NCI-H1417 treated with DMSO at 0.1 percent for 48 hours (cell line): ENCODE results near the gene PTGDR2.
"Not testable (repeated sequence)": the region's sequence is repeated elsewhere in the genome, so short reads cannot be mapped to it uniquely, and the experiment has no call there.

ENCODE experiments used
- DNase-seq: peaks from one replicate; lab custom pipeline; 2025; lab: John Stamatoyannopoulos, UW

Gene PTGDR2

DNA sequence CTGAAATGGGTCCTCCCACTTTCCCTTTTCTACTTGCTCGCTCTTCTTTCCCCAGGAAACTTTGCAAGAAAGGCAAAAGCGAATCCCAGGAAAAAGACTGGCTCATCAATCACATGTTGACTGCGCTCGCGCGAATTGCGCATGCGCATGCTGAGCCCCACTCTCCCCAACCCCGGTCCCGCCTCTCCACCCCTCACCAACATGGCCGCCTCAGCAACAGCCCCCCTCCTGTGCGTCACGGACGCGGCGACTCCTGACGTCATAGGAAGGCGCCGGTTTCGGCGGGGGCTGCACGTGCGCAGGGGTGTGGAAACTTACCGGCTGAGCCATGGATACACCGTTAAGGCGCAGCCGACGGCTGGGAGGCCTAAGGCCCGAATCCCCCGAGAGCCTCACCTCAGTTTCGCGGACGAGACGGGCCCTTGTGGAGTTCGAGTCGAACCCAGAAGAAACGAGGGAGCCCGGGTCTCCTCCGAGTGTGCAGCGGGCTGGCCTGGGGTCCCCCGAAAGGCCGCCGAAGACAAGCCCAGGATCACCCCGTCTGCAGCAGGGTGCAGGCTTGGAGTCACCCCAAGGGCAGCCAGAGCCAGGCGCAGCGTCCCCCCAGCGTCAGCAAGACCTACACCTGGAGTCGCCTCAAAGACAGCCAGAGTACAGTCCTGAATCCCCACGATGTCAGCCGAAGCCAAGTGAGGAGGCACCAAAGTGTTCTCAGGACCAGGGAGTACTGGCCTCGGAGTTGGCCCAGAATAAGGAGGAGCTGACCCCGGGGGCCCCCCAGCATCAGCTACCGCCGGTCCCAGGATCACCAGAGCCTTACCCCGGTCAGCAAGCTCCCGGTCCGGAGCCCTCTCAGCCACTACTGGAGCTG is 13.7 kb downstream of the PTGDR2 start, which contains the start of gene CCDC86:
Gene CCDC86, plus strand, starts transcription at position 317 of the 871 bp plus-strand sequence. Its CDS starts 12 bp downstream, at position 329.
- peak; percentile 77 for DNase-seq

DNA sequence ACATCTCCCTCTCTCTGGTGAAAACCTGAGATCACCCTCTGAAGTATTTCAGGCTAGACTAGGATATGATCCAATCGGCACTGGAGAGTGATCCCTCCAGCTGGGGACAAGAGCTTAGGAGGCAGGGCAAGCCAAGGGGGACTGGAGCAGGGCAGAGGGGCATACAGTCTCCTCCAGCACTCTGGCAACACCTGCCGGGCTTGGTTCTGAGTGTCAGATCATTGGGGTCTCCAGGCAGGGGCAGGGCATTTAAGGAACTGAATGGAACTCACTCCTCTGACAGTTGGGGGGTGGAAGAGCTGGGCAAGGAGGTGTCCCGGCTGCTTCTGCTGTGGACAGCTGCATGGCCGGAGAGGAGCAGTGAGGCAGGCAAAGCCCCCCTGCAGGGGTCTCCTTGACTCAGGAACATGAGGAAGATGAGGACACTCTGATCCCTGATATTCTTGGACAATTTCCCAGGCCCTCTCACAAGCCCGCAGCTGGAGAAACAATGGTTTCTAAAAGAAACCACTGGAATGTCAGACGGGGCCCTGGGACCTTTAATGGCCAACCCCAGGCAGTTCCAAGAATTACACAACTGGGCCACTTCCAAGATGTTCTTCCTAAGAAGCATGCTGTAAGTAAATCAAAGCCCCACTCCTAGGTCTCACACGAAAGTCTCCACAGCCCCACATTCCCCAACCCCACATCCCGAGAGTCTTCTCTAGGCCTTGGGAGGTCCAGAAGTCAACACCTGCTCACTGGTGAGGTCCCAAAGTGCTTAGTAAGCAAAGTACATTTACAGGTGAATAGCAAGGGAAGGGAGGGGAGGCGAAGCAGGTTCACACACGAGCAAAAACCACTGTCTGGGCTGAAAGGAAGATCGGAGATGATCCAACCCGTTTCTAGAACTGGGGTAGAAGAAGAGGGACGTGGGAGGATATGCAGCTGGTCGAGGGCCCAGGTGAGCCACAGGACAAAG is 15.0 kb downstream of the PTGDR2 start:
- DNase-seq: no peak

DNA sequence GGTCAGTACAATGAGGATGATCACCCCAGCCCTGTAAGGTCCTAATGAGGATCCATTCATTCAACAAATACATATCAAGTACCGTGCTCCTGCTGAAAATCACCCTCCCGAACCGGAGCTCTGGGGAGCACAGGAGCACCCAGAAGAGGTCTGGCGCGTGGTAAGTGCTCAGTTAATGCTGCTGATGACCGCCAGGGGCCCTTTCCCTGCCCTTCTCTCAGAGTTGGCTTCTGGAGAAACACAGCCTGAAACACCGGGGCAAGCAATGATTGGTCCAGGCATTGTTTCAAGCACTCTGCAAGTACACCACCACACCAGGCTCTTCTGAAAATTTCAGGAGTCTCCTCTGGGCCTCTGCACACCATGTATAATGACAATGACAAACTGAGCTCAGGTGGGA is 17.6 kb downstream of the PTGDR2 start:
- DNase-seq: no peak

DNA sequence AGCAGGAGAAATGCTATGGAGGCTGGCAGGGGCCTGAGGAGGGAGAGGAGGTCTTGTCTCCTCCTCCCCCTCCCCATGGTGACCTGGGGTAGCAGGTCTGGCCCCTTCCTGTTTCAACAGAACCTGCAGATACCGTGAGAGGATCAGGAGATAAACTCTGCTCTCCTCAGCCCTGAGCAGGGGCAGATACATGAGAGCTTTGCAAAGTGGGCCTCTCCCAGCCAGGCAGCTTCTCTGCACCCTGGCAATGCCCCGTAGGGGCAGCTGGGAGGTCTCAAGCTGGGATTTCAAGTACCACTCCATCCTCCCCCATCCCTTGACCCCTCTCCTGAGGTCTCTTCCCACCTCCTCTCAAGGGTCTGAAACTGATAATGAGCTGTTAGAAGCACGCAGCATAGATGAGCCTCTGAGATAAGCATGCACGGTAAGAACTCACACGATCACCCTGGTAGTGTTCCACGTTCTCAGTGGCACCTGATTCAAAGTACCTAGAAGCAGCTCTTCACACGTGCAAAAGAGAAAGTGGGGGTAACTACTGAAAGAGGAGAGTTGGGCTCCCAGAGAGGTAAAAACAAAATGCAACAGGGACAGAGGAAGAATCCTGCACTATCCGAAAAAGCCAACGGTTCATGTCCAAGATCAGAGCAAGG is 18.8 kb downstream of the PTGDR2 start:
- no peak for DNase-seq

DNA sequence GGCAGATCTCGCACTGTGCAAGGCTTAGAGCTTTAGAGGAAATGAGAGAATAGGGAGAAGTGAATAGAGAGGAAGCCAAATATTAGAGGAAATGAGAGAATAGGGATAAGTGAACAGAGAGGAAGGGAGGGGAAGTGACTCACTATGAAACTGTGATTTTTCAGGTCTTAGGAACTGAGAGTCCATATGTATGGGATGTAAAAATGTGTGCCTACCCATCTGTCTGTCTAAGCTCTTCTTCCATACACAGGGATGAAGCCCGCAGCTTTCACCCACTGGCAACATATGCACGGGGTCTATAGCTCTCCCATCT is 20.3 kb downstream of the PTGDR2 start:
- DNase-seq: no peak

DNA sequence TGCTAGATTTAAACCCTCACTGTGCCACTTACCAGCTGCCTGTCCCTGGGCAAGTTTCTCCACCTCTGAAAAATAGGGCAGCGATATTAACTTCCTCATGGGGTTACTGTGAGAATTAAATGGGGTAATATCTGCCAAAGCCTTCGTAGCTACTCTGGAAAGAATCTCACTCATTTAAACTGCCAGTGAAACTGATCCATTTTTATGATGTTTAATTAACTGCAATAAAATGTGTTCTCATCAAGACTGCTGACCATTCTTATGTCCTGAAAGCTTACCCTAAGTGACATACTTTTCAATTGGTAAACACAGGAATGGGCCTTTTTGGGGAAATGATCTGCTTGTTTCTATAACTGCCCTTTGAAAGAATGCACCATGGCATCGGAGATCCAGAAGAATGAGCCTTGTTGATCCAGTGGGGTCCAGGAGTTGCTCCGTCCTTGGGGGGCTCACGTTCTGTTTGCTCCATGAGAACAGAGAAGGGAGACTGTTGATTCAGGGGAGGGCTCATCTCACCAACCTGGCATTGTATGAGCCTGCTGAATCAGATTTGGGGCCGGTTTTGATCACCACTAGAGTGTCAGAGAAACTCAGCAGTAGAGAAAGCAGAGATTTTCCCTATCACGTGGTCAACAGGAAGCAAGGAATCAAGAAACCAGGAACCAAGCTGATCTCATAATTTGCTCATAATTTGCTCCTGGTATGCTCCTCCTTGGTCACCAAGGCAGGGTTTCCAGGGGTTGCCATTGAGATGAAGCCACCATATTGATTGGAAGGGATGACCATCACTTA is 20.8 kb downstream of the PTGDR2 start:
- no peak for DNase-seq

DNA sequence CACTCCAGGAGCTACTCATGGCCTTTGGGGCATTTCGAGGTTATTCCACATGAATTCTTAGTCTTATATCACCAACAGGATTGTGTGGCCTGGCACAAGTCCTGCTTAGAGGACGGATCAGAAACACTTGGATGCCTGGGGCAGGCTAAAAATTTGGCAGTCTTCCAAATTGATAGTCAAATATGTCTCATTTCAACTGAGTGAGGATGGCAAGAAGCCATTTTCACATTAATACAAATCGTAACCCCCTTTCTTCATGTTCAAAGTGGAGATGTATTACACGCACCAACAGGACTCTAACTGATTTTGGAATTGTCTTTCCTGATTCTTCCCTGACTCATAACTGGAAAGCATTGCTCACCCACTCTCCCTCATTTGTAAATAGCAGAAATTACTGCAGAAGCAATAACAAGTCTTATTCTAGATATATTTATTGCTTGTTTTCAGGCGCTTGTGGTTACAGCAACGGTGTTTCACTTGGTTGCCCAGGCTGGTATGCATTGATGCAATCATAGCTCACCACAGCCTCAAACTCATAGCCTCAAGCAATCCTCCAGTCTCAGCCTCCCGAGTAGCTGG is 24.2 kb downstream of the PTGDR2 start:
- DNase-seq: no peak

DNA sequence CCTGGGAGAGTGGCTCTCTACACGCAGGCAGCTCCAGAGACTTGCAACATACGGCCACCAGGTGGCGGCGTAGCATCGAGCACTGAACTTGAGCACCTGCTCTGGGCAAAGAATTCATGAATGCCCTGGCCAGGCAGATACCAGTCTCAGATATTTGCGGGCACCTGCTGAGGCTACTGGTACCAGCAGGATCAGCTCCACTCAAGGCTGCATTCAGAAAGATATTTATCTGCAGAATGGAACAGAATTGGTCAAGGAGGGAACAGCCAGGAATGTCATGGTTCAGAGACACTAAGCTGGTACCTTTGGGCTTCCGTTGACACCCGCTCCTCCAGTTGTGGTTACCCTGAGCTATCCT is 24.6 kb downstream of the PTGDR2 start:
- DNase-seq: peak; percentile 70

DNA sequence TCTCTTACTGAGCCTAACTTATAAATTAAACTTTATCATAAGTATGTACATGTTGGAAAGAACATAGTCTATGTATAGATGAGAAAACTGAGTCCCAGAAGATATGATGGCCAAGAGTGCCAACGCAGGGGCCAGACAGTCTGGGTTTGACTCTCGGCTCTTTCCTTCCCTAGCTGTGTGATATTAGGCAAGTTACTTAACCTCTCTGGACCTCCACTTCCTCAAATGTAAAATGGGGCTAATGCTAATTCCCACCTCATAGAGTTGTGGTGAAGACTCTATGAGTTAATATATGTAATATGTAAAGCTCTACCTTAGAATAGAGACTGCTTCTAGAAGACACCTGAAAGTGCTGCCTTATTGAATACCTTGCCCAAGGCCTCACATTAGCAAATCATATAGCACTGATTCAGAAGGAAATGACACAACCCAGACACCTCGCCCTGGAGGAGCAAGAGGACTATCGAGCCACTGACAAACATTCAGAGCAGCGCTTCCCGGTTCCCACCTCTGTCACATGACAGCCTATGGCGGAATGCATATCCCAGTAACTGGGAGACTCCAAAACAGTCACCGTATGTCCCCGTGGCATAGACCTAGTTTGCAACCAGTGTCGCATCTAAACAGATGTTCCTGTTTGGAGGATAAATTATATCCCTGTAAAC is 25.1 kb downstream of the PTGDR2 start:
- no peak for DNase-seq

DNA sequence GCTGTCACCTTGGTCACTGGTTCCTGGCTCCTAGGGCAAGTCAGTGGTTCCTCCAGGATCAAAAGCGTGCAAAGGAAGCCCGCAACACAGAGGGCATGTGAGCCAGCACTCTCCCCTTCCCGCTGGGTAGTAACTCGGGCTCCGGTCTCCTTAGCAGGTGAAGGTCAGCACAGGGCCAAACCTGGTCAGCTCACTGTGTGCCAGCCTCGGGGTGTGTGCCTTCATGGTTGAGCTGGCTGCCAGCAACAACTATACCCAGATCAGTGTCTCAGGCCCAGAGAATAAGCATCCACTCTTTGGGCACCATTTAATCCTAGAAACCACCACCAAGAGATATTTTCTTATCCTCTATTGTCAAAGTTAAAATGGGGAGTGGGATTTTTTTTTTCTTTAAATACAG is 30.0 kb downstream of the PTGDR2 start:
- no peak for DNase-seq

DNA sequence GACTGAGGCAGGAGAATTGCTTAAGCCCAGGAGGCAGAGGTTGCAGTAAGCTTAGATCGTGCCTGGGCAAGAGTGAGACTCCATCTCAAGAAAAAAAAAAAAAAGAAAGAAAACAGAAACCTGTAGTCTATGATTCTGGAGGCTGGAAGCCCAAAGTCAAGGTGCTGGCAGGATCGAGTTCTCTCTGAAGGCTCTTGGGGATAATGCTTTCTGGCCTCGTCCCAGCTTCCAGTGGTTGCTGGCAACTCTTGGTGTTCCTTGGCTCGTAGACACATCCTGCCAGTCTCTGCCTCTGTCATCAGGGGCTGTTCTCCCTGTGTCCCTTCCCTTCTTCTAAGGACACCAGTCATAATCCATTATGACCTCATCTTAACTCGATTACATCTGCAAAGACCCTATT is 30.6 kb downstream of the PTGDR2 start:
- no peak for DNase-seq

DNA sequence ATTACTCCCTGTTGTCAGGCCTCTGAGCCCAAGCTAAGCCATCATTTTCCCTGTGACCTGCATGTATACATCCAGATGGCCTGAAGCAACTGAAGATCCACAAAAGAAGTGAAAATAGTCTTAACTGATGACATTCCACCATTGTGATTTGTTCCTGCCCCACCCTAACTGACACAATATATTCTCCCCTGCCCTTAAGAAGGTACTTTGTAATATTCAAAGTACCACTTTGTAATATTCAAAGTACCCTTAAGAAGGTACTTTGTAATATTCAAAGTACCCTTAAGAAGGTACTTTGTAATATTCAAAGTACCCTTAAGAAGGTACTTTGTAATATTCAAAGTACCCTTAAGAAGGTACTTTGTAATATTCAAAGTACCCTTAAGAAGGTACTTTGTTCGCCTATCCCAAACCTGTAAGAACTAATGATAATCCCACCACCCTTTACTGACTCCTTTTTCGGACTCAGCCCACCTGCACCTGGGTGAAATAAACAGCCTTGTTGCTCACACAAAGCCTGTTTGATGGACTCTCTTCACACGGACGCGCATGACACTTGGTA is 31.9 kb downstream of the PTGDR2 start:
- DNase-seq: not testable (repeated sequence)

DNA sequence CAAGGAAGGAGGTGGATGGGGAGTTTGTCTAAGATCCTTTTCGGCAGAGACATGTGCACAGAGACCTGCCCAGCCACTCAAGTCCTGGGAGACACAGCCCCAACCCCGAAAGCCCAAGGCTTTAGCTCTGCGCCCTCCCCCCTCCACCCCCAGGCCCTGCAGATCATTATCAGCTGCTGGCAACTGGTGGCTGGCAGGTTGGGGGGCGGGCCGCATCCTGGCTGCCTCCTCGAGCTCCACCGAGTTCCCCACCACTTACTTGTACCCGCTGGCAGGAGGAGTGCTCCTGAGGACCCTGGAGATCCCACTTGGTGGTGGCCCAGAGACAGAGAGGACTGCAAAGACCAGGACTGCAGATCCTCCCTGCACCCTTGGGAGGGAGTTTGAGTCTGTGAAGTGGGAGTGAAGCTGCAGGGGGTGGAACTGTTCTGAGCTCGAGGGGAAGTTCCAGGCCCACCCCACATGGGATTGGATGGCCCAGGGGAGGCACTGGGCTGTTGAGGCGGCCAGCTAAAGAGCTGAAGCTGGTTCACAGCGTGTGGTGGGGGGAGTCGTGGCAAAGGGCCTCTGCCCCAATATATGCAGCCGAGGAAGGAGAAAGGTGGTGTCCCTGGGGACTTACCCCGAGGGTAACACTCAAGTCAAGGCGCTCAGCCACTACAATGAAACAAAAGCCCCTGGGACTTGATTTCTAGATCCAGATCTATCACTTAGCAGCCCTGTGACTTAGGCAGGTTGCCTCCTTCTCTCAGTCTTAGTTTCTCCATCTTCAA is 33.7 kb downstream of the PTGDR2 start:
- DNase-seq: no peak

DNA sequence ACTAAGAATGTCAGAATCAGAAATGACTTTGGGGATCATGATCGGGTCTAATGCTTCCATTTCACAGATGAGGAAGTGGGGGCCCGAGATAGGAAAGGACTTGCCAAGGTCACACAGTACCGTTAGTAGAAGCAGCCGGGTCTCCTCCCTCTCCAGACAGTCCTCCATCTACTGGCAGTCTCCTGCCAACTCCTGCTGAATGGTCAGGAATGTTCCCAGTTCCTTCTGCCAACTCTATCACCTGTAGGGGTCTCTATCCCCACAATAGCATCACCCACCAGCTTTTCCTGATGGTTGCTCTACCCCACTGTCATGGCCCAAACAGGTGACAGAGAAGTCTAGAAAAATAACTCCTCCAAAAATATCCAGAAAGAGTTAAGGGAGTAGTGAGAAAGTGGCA is 37.7 kb downstream of the PTGDR2 start:
- no peak for DNase-seq

DNA sequence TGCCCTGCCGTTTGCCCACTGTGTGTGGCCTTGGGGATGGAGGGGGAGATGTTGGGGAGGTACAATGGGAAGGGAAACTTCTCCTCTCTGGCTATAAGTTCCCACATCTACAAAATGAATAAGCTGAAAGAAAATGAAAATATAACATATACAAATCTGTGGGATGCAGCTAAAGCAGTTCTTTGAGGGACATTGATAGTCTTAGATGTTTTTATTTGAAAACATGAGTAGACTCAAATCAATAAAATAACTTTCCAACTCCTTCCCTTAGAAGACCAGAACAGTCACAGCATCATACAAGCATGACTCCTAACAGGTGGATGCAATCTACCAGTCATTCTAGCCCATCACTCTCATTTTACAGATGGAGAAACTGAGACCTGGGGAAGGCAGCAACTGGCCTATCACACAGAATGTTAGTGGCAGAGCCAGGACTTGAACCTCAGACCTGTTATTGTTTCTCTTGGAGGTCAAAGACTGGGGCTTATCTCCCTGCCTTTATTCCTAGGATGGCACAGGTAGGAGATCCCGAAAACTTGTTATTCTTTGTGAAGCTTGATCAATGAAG is 39.1 kb downstream of the PTGDR2 start:
- no peak for DNase-seq

DNA sequence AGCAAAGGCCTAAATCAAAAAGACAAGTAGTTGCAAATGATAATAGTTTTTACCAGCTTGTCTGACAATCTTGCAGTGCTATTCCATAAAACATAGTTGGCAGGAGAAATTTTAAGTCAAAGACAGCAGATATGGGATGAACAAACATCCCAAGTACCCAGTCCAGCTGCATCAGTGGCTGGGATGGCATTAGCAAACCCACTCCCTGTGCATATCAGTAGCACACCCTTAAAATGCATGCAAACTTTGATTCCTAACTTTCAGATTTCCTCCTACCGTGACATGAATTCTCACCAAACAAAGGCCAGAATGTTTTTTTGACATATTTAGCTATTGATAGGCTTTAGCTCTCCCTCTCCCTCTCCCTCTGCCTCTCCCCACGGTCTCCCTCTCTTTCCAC is 41.6 kb downstream of the PTGDR2 start:
- DNase-seq: no peak

DNA sequence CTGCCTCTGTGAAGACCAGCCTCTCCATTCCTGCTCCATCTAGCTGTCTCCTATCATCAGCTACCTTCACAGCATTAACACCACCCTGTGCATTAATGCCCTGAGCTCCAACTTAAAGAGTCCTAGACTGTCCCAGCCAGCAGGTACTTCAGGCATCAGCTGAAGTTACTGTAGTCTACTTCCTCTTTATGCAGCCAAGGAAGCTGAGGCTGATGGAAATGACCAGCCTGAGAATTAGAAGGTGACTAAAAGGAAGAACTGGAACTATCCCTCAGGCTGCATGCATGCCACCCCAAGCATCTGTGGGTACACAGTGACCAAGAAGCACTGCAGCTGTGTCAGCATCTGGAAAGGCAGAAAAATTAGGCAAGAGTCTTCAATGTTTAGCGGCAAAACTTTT is 42.4 kb downstream of the PTGDR2 start:
- DNase-seq: no peak

DNA sequence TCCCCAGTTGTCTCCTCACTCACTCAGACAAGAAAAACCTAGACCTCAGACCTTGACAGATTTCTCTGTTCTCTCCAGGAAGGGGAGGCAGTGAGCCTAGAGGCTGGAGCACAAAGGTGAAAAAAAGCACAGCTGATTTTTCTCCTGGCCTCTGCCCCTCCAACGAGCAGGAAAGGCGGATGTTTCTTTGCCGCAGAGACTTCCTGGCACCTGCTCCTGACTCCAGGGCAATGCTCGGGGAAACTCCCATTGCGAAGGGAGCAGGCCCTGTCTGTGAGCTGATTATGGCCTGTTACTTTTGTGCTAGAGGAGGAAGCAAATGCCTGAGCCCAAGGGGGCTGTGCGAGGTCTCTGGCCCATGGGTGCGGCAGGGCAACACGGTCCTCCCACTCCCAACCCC is 45.2 kb downstream of the PTGDR2 start:
- no peak for DNase-seq

DNA sequence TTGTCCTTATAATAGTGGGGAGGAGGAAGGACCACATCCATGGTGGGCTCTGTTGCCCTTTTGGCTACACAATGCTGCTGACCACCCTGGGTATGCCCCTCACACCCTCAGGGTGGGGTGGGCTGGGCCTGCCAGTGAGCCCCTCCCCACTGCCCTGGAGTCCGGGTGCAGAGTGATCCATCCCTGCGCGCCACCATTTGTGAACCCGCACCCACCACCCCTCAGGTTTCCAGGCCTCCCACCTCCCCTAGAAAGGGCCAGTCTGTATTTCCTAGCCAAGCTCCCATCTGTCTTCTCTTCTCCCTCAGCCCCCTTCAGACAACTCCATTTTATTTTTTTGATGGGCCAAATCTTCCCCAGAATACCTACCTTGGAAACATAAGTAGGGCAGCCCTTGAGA is 45.6 kb downstream of the PTGDR2 start:
- DNase-seq: no peak
